Measurements from ENCODE around the gene PNKP.

Gene PNKP

DNA sequence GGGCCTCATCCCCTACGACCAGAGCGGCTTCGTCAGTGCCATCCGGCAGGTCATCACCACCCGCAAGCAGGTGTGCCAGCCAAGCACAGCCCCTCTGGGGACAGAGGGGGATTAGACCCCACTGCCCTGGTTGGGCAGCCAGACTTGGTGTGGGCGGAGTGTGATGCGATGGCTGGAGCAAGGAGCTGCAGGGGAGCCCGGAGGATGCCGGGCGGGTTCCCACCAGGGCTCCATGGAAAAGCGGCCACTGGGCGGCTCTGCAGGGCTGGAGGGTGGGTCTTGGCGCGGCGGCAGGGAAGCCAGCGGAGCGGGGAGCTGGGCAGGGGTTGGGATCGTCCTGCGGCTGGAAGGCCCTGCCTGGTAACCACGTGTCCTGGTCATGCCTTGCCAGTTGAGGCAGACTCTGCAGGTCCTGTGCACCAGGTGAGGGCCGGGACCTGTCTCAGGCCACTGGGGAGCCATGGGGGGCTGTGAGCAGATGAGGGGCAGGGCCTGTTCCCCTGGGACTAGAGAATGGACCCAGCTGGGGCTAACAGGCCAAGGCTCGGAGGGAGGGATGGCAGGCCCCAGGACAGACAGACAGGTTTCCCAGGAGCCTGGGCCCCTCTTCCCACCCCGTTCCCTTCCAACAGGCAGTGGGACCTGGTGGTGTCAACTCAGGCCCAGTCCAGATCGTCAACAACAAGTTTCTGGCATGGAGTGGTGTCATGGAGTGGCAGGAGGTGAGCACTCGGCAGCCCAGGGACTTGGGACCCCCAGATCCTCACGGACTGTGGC lies 10.1 kb downstream of the PNKP start:
- no peak for DNase-seq

DNA sequence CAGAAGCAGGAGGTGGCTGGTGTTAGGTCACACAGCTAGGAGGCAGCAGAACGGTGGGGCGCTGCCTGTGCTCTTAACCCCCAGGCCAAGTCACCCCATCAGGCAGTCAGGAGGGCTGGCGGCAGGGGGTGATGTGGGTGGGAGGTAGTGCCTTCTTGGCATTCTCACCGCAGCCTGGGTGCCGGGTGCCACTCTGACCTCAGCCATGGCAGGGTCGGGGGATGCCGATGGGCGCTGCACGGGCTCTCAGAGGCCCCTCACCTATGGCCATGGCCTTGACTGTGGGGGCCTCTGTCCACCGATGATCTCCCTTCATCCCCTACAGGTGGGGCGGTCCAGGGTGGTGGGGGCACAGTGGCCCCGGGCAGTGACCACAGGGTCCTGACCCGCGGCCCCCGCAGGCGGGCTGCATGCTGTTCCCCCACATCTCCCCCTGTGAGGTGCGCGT lies 10.8 kb downstream of the PNKP start:
- no peak for DNase-seq

DNA sequence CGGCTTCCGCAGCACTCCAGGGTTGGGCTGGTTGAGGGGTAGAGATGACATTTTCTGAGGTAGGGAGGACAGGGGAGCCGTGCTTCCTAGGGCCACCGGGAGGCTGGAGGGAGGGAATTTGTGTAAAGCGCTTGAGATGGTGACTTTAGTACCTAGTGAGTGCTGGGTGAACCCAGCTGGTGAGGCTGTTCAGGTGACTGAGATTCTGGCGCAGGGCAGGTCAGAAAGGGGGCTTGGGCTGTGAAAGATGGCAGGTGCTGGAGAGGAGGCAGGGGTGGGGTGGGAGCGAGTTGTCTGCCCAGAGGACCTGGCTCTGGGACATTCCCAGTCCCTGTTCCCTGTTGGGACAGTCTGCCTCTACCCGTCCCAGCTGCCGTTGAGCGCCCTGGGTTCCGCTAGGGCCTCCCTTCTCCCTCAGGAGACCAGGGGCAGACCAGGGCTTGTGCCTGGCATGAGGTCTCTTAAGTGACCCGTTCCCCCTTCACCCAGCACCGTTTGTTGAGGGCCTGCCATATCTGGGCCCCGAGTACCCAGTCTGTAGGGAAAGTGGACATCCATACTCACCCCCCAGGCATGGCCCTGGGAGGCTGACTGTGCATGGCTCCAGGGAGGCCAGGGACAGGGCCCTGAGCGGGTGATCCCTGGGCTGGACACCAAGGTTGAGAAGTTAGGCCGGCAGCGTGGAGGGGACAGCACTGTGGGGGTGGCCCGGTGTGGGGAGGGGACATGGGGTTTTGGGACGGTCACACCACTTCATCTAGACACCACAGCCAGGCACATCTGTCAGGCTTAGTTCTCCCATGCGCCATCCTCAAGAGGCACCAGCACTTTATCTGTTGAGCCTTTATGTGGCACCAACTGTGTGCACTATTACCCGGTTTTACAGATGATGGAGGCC lies 11.5 kb downstream of the PNKP start:
- DNase-seq, result no peak

DNA sequence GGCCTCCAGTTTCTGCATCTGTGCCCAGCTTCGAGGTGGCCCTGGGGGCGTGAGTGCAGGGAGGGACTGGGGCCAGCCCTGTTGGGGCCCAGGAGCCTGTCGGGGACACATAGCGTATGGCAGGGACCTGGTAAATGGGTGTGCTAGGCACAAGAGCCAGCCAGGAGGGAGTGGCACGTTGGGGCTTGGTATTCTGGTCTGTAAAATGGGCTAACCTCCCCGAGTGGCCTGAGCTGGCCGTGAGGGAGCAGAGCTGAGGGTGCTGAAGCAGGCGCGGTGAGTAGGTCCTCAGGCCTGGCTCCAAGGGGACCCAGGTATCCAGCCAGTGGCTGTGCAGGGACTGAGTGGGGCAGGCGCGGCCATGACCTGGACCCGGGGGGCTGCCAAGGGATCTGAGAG lies 12.1 kb downstream of the PNKP start:
- no peak for DNase-seq

DNA sequence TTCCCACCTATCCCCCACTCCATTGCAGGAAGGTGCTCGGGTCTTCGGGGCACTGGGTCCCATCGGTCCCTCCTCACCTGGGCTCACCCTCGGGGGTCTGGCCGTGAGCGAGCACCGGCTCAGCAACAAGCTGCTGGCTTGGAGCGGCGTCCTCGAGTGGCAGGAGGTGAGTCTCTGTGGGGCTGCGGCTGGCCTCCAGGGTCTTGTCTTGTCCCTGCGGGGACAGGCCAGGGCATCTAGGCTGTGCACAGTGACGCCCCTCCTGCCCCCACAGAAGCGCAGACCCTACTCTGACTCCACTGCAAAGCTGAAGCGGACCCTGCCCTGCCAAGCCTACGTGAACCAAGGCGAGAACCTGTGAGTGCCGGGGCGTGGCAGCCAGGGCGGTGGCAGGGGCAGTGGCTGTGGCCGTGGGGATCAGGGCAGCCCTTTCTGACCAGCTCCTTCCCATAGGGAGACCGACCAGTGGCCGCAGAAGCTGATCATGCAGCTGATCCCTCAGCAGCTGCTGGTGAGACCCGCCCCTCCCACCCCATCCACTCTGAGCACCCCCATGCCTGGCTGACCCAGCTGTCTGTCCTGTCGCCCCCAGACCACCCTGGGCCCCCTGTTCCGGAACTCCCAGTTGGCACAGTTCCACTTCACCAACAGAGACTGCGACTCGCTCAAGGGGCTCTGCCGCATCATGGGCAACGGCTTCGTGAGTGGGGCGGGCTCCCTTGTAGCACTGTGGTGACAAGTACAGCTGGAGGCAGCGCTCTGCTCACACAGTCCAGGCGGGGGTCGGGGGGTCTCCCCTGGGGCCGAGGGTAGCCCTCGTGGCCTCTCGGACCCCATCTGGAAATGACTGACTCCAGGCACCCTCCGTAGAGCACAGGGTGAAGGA lies 12.8 kb downstream of the PNKP start:
- DNase-seq, result no peak

DNA sequence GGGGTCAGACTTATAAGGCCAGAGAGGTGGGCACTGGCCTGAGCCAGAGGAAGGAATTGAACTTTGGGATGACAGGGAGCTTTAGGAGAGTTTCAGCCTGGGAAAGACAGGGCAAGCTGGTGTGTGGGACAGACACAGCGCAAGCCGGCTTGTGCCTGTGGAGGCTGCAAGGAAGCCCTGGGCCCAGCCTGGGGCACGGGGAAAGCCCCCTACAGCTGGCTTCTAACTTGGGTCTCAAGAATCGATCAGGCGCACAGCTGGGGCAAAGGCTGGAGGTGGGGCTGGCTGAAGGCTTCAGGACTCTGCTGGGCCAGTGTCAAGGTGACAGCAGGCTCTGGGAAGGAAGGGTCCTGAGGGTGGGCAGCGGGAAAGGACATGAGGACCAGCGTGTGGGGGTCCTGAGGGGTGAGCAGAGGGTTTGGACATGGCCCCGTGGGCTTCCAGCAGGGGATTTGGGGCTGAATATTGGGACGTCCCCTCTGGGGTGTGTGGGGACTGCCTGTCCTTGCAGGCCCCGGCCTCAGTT lies 13.5 kb downstream of the PNKP start:
- DNase-seq, result no peak

DNA sequence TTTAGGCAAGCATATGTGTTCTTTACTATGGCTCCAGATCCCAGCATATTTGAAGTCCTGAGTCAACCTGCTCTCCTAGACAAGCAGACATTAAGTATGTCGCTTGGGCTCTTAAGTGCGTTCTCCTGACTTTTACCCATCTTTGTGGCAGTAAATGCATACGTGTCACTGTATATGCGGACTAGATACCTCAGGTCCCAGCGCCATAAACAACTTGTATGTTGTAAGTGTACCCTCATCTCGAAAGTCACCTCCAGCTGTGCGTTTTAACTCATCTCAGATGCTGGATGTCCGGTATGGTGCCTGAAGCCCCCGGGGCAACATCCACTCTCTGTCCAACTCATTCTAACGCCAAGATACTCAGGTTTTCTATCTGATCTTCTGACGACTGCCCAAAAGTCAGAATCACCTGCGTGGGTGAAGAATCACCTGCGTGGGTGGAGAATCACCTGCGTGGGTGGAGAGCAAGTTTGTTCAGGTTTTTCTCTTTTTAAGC lies 14.7 kb downstream of the PNKP start:
- no peak for DNase-seq

DNA sequence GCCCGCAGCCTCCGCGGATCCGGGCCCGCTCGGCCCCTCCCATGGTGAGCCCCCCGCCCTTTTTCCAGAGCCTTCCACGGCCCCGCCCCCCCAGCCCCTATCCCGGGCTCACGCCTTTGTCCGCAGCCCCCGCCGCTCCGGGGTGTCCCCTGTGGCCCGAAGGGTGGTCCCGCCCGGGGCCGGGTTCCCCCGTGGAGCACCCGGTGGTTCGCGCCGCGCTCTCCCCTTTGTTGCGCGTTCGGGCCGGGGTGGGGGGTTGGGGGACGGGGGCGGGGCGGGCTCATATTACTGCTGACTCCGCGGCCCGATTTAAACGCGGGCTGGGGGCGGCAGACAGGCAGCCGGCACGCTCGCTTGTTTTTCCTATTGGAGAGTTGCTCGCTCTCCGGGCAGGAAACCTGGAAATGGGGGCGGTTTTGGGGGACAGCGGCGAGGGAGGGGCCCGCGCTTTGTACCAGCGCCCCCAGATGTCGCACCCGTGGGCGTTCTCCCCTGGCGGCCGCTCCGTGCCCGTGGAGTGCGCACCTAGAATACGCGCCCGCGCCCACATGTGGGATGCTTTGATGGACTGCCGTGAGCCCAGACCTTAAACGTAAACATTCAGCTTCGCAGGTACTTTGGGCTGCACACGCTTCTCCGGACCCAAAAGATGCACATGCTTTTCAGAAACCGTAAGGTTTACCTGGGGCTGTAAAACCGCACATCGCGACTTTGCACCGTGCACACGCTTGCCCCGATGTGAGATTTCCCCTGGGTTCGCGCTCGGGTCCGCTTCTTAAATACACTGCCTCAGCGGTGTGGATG lies 15.7 kb downstream of the PNKP start:
- no peak for DNase-seq

DNA sequence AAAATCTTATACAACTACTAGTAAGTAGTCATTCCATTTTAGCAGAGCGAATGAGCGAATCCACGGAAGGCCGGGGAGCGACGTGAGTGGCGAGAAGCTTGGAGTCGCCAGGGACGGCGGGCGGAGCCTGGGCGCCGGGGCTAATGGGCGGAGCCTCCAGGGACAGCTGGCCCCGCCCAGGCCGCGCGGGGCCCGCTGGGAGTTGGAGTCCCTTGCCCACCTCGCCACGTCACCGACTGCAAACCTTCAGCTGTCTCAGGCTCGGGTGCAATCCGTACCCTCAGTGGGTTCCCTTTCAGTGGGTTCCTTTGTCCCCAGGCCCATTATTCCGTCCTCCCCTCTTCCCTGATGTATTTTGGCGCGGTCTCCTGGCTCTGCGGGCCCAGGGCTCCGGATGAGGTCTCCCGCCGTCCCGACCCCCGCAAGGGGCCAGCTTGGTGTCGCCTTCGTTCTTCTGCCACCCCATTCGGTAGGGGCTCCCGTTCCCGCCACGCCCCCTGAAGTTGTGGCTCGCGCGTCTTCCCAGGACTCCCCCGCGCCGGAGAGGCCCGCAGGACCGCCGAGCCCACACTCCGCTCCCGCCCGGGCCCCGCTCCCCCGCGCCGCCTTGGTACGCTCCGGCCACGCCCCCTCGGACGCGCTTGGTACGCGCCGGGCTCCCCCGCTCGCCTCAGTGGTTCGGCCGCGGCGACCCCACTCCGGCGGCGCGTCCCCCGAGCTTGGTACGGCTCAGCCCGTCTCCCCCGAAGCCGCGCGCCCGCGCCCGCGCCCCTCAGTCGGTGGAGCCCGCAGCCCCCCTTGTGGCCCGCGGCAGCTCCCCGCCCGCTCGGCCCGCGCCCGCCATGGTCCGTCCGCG lies 16.7 kb downstream of the PNKP start, which contains the start of gene PTOV1:
Gene PTOV1 (plus strand): TSS at position 673 of the 856 bp plus-strand sequence.
- peak; percentile 93 for DNase-seq

DNA sequence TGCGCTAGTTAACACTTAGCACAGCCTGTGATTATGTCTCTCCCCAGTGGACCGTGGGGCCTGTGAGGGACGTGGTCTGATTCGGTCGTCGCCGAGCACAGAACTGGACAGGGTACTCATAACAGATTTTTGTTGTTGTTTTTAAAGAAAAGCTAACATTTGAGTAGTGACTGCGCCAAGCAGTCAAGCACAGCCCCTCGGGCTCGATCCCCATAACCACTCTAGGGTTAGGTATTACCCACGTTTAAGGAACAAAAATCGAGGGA lies 17.2 kb downstream of the PNKP start:
- DNase-seq, result no peak

DNA sequence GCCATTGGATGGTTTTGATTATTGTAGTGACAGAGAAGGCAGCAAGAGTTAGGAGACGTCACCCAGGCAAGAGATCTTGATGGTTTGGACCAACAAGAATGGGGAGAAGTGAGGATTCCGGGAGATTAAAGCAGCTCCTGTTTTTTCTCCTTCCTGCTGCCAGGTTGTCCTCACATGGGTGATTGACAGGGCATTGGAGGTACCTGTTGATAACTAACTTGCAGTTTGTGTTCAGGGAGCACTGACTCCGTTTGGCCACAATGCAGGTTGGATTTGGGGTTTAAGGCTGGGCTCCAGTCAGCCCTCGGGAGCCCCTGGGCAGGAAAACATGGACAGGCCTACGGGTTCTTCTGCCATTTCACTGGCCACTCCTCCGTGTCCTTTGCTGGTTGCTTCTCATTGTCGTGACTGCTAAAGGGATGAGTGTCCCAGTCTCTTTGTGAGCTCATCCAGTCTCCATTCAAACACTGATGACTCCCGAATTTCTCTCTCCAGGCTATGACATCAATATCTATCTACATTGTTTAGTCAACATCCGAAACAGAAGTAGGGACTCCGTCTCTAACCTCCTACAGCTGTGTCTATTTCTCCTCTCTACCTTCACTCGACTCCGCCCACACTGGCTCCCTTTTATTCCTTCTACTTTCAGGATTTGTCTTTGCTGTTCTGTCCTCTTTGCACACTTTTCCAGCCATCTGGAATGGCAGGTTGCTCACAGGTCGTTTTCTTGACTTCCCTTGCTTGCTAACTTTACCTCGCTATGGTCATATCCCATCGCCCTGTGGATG lies 17.7 kb downstream of the PNKP start:
- no peak for DNase-seq

DNA sequence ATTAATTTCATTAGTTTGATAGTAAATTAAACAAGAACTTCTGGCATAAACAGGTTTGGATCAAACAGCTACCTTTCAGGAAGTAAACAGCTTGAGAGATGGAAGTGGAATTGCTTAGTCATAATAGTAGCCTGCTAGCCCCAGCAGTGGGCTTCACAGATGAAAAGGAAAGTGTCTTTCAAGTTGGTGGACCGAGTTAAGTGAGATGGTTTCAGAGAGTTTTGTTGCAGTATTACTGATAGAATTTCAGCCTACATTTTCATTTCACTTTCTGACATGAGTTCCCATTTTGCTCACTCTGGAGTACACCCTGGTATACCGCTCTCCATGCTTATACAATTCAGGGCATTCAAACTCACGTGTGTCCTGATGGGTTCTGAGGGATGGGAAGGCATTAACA lies 18.4 kb downstream of the PNKP start:
- DNase-seq, result no peak

DNA sequence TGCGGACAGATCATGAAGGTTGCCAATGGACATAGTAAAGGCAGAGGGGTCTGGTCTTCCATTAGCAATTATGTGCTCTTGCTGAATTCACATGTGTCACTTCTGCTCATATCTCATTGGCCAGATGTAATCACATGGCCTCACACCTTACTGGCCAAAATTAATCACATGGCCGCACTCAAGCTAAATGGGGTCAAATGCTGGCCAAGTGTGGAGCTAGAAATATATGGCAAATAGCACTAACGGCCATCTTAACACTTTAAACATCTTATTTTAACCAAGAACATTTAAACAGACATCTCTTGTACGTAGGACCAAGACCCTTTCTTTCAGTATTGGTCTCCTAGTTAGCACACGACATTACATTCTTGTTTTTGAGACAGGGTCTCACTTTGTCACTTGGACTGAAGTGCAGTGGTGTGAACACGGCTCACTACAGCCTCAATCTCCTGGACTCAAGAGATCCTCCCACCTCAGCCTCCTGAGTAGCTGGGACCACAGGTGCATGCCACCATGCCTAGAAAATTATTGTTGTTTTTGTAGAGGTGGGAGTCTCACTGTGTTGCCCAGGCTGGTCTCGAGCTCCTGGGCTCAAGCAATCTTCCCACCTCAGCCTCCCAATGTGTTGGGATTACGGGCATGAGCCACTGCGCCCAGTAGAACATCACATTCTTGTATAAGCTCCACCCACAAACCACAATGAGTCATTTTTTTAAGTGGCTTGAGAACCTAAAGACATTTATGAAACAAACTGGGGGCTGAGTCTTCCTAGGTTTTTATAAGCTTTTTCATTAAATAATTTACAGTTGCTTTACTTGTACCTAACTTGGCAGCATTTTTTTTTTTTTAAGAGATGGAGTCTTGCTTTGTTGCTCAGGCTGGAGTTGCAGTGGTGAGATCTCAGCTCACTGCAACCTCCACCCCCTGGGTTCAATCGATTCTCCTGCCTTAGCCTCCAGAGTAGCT lies 19.4 kb downstream of the PNKP start:
- no peak for DNase-seq

DNA sequence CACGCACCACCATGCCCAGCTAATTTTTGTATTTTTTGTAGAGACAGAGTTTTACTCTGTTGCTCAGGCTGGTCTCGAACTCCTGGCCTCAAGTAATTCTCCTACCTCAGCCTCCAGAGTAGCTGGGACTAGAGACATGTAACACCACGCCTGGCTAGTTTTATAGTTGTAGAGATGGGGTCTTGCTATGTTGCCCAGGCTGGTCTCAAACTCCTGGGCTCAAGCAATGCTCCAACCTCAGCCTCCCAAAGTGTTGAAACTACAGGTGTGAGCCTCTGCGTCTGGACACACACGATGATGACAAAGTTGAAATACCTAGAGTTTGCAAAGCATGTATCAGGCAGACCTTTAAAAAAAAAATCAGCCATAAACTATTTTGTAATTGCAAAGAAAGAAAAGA lies 21.0 kb downstream of the PNKP start:
- no peak for DNase-seq

DNA sequence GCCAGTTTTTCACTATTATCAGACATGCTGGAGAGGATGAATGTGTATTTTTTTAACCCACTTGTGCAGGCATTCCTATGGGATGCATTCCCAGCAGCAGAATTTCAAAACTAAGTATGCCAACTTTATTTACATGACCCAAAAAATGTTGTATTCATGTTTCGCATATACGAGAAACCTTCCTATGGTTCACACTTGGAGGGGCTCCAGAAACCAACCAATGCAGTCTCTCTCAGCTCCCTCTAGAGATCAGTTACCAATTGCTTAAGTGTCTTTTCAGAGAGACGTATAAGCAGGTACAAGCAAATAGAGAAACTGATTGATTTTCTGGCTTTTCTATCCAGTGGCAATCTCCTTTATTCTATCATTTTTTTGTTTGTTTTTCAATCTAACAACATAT lies 22.0 kb downstream of the PNKP start:
- no peak for DNase-seq

DNA sequence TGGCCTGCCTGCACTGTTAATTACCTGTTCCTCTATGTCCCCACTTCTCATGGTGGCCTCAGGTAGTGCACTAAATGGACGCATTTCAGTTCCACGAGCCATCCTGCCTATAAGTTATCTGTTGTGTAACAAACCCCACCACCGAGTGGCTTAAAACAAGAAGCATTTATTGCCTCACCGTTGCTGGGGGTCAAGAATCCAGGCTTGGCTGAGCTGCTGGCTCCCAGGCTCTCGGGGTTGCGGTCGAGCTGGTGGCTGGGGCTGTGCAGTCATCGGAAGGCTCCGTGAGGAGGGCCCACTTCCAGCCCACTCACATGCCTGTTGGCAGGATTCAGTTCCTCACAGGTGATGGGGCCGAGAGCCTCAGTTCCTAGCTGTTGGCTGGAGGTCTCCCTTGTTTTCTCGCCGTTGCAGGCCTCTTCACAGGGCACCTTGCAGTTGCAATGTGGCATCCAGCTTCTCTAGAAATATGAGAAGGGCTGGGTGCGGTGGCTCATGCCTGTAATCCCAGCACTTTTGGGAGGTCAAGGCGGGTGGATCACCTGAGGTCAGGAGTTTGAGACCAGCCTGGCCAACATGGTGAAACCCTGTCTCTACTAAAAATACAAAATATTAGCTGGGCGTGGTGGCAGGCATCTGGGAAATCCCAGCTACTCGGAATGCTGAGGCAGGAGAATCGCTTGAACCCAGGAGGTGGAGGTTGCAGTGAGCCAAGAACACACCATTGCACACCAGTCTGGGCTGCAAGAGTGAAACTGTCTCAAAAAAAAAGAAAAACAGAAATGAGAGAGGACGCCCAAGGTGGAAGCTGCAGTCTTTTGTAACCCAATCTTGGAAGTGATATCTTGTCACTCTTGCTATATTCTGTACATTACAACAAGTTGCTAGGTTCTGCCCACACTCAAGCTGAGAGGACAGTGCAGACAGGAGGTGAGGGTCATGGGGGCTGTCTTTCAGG lies 23.0 kb downstream of the PNKP start:
- DNase-seq, result no peak

DNA sequence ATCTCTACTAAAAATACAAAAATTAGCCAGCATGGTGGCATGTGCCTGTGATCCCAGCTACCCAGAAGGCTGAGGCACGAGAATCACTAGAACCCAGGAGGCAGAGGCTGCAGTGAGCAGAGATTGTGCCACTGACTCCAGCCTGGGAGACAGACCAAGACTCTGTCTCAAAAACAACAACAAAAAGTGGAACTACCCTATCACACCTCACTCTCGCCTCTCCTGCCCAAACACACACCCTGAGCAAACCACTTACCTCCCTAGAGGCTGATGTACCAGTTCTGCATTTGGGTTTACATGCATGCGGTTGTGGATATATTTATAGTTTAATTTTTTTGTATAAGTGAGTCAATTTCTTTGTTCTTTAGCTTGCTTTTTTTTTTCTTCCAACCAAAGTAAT lies 24.1 kb downstream of the PNKP start:
- no peak for DNase-seq
